Testis (tissue), 2 donors: ENCODE results near the gene GMPR.

ENCODE experiments used
- CTCF ChIP-seq, 3 experiments: fragments of 450-650 bp in 2 of 3; fragments of 200-600 bp in 1 of 3; sonication (generic) in 1 of 3; IDR thresholded peaks; one replicate each; pipeline ENCODE4 v1.5.1; 2016 to 2019; ENCODE audit warnings: antibody characterized with exemption in 3 of 3, mild to moderate bottlenecking in 2 of 3, moderate library complexity in 1 of 3
- POLR2A ChIP-seq: fragments of 450-650 bp; IDR thresholded peaks from one replicate; pipeline ENCODE4 v1.6.1; 2017; ENCODE audit warnings: antibody characterized with exemption, mild to moderate bottlenecking, moderate library complexity

- TF ChIP-seq POLR2A (no peak), CTCF (IDR thresholded peaks at IDR 0.05) (no peak)
These were observed 106.4 kb downstream of the GMPR start for GRCh38 chr6:16344756-16345155.
